CD4-positive, alpha-beta T cell treated with Interleukin-17A for 4 hours (primary cell): ENCODE results near the gene RPRML.
"Not testable (repeated sequence)": the region's sequence is repeated elsewhere in the genome, so short reads cannot be mapped to it uniquely, and the experiment has no call there.

Experiments
- DNase-seq: peaks from one replicate; pipeline ENCODE4 v3.0.0-alpha.2; 2020; ENCODE audit warnings: mixed read lengths

Gene RPRML

GRCh38 chr17:46979147-46979863 is at the start of gene RPRML:
Gene RPRML, minus strand, starts transcription at chr17:46979253. Its CDS starts 246 bp downstream, at chr17:46979007.
- DNase-seq = peak; percentile 33

DNA sequence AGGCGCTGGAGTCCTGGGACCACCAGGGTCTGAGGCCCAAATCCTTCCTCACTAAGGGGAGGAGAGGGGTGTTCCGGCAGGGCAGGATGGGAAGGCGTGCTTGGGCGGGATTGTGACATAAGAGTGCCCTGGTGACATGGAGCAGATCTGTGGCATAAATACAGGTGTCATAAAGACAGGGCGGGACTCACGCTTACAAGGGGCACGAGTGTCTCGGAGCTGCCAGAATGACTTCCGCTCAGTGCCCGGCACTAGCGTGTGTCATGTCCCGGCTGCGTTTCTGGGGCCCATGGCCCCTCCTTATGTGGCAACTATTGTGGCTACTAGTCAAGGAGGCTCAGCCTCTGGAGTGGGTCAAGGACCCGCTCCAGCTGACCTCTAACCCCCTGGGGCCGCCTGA is 37.9 kb upstream of the RPRML start:
- DNase-seq = not testable (repeated sequence)

- no peak for DNase-seq
These were observed 34.3 kb upstream of the RPRML start for GRCh38 chr17:47013341-47013740.

- DNase-seq = no peak
These were observed 33.4 kb upstream of the RPRML start for GRCh38 chr17:47012457-47012856.

GRCh38 chr17:47009759-47010594 is 30.9 kb upstream of the RPRML start:
- no peak for DNase-seq

DNA sequence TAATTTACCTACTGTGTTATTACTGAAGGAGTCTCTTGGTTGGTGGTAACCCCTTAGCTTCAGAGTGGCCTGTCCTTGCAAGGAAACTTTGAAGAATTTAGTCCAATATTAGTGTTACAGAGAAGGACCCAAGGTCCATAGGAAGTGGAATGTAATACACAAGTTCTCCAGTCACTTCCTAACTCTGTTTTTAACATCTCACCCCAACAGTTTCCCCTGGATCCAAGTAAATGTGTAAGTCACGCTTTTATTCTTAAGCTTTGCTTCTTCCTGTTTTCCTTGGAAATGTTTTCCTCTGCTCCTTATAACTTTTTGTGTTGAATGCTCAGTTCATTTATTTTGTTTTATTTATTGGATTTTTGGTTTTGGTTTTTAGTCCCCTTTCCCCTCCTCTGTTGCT is 25.9 kb upstream of the RPRML start:
- no peak for DNase-seq

DNA sequence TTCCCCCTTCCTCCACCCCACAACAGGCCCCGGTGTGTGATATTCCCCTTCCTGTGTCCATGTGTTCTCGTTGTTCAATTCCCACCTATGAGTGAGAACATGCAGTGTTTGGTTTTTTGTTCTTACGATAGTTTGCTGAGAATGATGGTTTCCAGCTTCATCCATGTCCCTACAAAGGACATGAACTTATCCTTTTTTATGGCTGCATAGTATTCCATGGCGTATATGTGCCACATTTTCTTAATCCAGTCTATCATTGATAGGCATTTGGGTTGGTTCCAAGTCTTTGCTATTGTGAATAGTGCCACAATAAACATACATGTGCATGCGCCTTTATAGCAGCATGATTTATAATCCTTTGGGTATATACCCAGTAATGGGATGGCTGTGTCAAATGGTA is 24.8 kb upstream of the RPRML start:
- not testable (repeated sequence) for DNase-seq

DNA sequence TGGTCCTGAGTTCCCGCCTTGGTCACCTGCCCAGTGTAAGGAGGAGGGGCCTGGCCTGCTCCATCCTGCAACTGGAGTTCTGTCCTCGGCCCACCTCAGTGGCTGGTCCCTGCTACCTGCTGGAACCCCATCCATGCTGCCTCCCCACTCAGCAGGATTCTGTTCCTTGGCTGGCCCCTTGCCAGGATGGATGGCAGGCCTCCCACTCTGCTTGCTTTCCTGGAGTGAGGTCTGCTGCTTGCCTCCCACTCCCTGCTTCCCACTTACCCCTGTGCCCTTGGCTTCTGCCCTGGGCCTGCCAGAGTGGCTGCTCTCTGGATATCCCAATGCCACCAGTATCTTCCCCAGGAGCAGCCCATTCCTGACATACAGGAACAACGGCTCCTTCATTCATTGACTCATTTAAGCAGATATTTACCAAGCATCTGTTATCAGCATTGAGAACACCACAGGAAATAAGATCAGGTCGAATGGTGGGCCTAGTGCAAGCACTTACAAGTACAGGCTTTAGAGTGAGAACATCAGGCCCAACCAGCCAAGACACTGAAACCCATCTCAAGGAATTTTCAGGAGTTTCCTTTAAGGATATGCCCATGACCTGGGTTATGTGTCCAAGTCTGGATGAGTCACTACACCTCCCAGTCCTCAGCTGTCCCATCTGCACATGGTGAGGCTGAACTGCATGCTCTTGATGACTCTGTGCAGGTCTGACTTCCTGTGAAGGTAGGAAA is 17.0 kb upstream of the RPRML start:
- DNase-seq = no peak

DNA sequence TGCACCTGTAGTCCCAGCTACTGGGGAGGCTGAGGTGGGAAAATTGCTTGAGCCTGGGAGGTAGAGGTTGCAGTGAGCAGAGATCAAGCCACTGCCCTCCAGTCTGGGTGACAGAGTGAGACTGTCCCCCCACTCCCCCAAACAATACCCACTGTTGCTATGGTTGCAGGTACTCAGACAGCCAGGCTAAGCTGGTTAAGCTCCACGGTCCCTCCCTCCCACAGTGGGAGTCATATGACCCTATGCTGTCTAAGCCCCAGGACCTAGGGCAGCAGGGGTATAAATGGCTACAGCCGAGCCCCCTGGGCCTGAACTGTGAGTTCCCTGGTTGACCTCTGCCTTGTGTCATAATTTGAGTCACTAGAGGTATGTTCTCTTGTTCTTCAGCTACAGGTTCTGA is 15.9 kb upstream of the RPRML start:
- DNase-seq = no peak

- no peak for DNase-seq
These were observed 12.6 kb upstream of the RPRML start for GRCh38 chr17:46991617-46992016.

DNA sequence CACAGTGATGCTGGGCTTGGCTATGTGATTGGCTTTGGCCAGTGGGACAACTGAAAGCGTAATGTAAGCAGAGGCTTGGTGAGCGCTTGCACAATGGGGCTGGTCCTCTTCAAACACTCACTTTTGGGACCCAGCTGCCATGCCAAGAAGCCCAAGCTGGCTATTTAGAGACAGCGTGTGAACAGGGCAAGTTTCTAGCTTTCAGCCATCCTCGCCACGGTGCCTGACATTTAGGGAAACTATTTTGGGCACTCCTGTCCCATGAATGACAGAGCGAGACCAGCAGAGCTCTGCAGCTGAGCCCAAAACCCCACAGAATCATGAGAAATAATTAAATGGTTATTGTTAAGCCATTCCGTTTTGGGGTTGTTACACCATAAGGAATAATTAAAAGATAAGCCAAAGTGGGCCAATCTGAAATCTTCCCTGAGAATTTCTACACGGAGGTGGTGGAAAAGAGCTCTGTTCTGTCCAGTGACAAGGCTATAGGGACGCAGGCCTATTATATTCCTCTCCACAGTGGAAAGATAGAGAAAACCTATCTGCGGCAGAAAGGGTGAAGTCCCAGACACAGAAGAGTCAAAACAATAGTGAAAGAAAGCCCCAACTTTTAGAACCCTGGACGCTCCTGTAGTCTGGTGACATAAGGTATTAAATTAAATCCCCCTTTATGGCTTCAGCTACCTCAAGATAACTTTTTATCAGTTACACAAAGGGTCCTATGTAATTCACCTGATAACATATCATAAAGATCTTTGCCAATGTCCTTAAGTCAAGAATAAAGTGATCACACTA is 10.8 kb upstream of the RPRML start:
- DNase-seq = no peak

- not testable (repeated sequence) for DNase-seq
These were observed 8.9 kb upstream of the RPRML start for GRCh38 chr17:46987927-46988326.

DNA sequence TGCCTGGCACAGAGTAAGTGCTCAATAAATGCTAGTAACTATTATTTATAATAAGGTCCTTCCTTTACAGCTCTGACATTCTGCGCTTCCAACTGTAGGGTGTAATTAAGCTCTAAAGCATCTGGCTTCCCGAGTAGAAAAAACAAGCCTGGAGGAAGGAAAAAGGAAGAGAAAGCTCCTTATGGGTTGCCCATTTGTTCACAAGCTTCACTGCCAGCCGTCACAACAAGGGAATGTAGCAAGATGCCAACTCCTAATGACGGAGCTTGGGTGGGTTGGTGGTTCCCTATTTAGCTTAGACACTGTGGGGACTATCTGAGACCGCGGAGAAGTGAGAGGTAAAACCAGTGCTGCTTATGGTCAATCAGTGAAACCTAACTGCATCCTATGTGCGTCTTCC is 7.3 kb upstream of the RPRML start:
- DNase-seq = no peak

- DNase-seq = no peak
These were observed 5.8 kb upstream of the RPRML start for GRCh38 chr17:46984892-46985291.

DNA sequence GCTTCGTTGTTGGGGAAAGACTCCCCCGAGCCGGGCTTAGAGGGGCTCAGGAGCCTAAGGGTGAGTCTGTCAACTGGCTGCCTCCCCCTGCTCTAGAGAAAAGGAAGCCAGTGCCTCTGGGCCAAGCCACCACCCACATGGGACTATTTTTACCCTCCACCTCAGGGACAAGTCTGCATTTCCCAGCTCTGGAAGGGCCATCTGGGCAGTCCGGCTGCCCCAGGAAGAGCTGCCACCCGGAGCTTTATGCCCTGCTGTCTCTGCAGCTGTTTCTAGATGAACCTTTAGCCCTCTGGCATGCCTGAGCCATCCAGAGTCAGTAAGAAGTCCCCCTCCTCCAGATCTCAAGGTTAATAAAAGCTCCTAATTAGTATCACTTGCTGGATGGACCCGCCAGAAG is 5.3 kb upstream of the RPRML start:
- DNase-seq = no peak

GRCh38 chr17:46983782-46984181 is 4.7 kb upstream of the RPRML start:
- no peak for DNase-seq

DNA sequence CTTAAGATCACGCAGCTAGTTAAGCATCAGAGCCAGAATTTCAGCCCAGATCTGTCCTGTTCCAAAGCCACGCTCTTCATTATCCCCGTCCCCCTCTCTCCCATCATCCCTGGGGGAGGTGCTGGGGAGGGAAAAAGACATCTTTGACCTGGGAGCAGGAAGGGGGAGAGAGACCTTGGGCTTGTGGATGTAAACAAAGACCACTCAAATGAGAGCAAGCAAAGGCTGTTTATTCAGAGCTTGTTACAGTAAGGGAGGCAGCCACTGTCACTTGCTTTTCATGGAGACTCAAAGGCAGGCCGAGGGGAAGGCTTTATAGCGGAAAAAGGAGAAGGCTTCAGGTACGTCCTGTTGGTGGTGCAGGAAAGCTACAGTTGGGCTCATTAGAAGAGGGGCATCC is 3.5 kb upstream of the RPRML start:
- DNase-seq = no peak

GRCh38 chr17:46978489-46979146 is 435 bp downstream of the RPRML start:
- peak; percentile 5 for DNase-seq

DNA sequence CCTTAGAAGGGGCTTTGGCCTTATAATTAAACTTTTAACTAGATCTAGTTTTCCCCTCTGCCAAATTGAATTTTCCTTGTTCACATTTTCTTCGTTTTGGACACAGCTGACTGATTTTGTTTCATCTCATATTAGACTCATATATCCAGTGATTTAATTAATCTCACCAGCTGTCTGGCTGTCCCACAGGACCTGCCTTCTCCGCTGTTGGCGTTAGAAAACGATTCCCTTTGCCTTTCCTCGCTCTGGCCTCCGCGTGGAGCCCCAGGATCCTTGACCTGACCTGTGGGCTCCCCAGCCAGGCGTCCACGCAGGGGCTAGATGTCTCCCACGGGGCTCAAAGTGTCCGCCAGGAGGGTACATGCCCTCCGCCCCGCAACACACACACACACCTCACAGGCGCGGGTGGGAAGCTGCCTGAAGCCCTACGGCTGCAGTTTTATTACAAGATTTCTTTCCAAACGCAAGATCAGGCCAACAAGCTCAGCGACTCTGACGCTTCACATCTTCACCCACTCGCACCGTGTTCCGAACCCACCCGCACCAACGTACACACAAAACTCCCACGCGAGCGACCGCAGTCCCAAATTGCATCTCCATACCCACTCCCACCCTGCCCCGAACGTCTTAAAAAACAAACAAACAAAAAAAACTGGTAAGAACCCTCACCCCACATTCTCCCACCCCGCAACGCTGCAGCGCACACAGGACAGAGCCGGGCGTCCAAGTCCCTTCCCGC is 1.1 kb downstream of the RPRML start:
- DNase-seq = no peak

GRCh38 chr17:46977348-46977747 is 1.7 kb downstream of the RPRML start:
- DNase-seq = no peak

DNA sequence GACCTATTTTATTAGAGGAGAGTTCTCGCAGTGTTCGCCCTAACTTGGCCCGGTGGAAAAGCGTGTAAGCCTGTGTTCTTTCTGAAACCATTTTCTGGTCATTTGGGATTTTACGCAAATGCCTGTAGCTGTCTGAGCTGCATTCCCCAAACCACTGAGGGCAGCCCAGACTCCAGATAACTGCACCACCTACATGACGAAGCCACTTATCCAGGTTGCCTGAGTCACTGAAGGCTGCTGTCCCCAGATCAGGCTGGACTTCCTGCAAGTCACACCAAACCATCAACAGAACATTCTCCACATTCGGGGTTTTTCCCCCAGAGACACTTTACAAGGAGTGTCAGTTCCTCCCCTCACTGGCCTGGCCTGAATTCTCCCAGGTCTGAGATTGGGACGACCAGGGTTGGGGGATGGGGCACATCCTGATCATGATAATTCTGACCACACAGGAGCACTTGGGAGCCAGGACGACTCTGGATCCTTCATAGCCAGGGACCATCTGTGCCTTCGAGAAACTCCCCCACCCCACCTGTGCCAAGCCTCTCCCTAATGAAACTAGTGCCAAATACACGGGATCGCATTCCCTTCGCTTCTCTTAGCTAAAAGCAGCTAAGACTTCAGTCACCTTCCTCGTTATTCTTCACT is 2.3 kb downstream of the RPRML start:
- no peak for DNase-seq
